ENCODE results near the gene ST7.

ST7 gene

GRCh38 chr7:117165656-117166055, 212.4 kb downstream of the ST7 start:
- no peak for DNase-seq

- DNase-seq, result peak; percentile 33
Measured at GRCh38 chr7:117169907-117170306, 216.6 kb downstream of the ST7 start.

- no peak for DNase-seq
Measured at GRCh38 chr7:117171106-117171505, 217.8 kb downstream of the ST7 start.

- no peak for DNase-seq
Measured at GRCh38 chr7:117172283-117172682, 219.0 kb downstream of the ST7 start.

- no peak for DNase-seq
Measured at GRCh38 chr7:117173035-117173770, 219.9 kb downstream of the ST7 start.

- DNase-seq, result no peak
Measured at GRCh38 chr7:117176206-117176605, 222.9 kb downstream of the ST7 start.

GRCh38 chr7:117178600-117178999, 225.3 kb downstream of the ST7 start:
- no peak for DNase-seq

GRCh38 chr7:117179701-117180100, 226.4 kb downstream of the ST7 start:
- DNase-seq, result no peak

- DNase-seq, result no peak
Measured at GRCh38 chr7:117183729-117184128, 230.4 kb downstream of the ST7 start.

- DNase-seq, result peak; percentile 61
Measured at GRCh38 chr7:117184367-117184766, 231.1 kb downstream of the ST7 start.

GRCh38 chr7:117185124-117185523, 231.8 kb downstream of the ST7 start:
- DNase-seq, result peak; percentile 17

GRCh38 chr7:117186218-117187010, 233.1 kb downstream of the ST7 start:
- peak; percentile 73 for DNase-seq

- peak; percentile 74 for DNase-seq
Measured at GRCh38 chr7:117188376-117188775, 235.1 kb downstream of the ST7 start.

GRCh38 chr7:117188949-117189592, 235.8 kb downstream of the ST7 start:
- no peak for DNase-seq

- no peak for DNase-seq
Measured at GRCh38 chr7:117190104-117190503, 236.8 kb downstream of the ST7 start.

- no peak for DNase-seq
Measured at GRCh38 chr7:117190746-117191435, 237.6 kb downstream of the ST7 start.

GRCh38 chr7:117192108-117192507, 238.8 kb downstream of the ST7 start:
- no peak for DNase-seq

- DNase-seq, result peak; percentile 41
Measured at GRCh38 chr7:117193564-117193963, 240.3 kb downstream of the ST7 start.

- no peak for DNase-seq
Measured at GRCh38 chr7:117194445-117194844, 241.1 kb downstream of the ST7 start.

- DNase-seq, result no peak
Measured at GRCh38 chr7:117195361-117196029, 242.2 kb downstream of the ST7 start.

GRCh38 chr7:117200132-117200531, 246.8 kb downstream of the ST7 start:
- DNase-seq, result no peak

- DNase-seq, result no peak
Measured at GRCh38 chr7:117200786-117201458, 247.6 kb downstream of the ST7 start.

Data from hematopoietic multipotent progenitor cell treated with erythropoietin and hydrocortisone succinate and interleukin-3 and kit ligand, for 6 days (in vitro differentiated cells).